Trophoblast cell (in vitro differentiated cells and primary cell): Measurements from ENCODE around the gene SLC39A1.
A peak's percentile ranks its signal among the peaks of the same experiment; 100 is the strongest.

Experiments used
- DNase-seq, 2 donors: peaks; one replicate each; pipeline ENCODE4 v3.0.0-alpha.2; 2016
- H2AFZ ChIP-seq: 2 replicates; pipeline ENCODE4 v1.6.1; 2013; ENCODE audit warnings: low read length, moderate library complexity, mild to moderate bottlenecking; ENCODE audit not compliant: insufficient read depth, poor library complexity
- H2AK5ac ChIP-seq: 2 replicates; pipeline ENCODE4 v1.6.1; 2013; ENCODE audit warnings: mild to moderate bottlenecking, low read length
- H2BK120ac ChIP-seq: 2 replicates; pipeline ENCODE4 v1.6.1; 2013; ENCODE audit warnings: low read length, mild to moderate bottlenecking, moderate library complexity; ENCODE audit not compliant: insufficient read depth, poor library complexity
- H2BK12ac ChIP-seq: 2 replicates; pipeline ENCODE4 v1.6.1; 2013; ENCODE audit warnings: mild to moderate bottlenecking, low read length, moderate library complexity
- H2BK5ac ChIP-seq: 2 replicates; pipeline ENCODE4 v1.6.1; 2013; ENCODE audit warnings: low read length, low read depth, moderate library complexity, mild to moderate bottlenecking; ENCODE audit not compliant: poor library complexity
- H3K14ac ChIP-seq: 2 replicates; pipeline ENCODE4 v1.6.1; 2013; ENCODE audit warnings: mild to moderate bottlenecking, low read length
- H3K18ac ChIP-seq: 2 replicates; pipeline ENCODE4 v1.6.1; 2013; ENCODE audit warnings: mild to moderate bottlenecking, low read length
- H3K23ac ChIP-seq: 2 replicates; pipeline ENCODE4 v1.6.1; 2013; ENCODE audit warnings: low read length
- H3K27ac ChIP-seq: 2 replicates; pipeline ENCODE4 v1.5.1; 2013; ENCODE audit warnings: low read depth, mild to moderate bottlenecking, inconsistent platforms, low read length, moderate library complexity
- H3K27me3 ChIP-seq: 2 replicates; pipeline ENCODE4 v1.6.1; 2013; ENCODE audit warnings: inconsistent platforms, mild to moderate bottlenecking, low read length, moderate library complexity; ENCODE audit not compliant: insufficient read depth
- H3K36me3 ChIP-seq, 2 experiments: 1 replicate in 1 of 2; 2 replicates in 1 of 2; pipeline ENCODE4 v1.6.1; 2013; ENCODE audit warnings: low read length in 2 of 2, mild to moderate bottlenecking in 2 of 2, moderate library complexity in 1 of 2; ENCODE audit not compliant: insufficient read depth in 2 of 2, control insufficient read depth in 1 of 2
- H3K4ac ChIP-seq: 2 replicates; pipeline ENCODE4 v1.6.1; 2013; ENCODE audit warnings: low read depth, mild to moderate bottlenecking, low read length, moderate library complexity
- H3K4me1 ChIP-seq, 2 experiments: 1 replicate in 1 of 2; 2 replicates in 1 of 2; pipeline ENCODE4 v1.6.1; 2013; ENCODE audit warnings: low read length in 2 of 2, mild to moderate bottlenecking in 2 of 2, moderate library complexity in 1 of 2; ENCODE audit not compliant: insufficient read depth in 2 of 2, control insufficient read depth in 1 of 2
- H3K4me2 ChIP-seq: 2 replicates; pipeline ENCODE4 v1.6.1; 2013; ENCODE audit warnings: inconsistent platforms, mild to moderate bottlenecking, low read length, moderate library complexity
- H3K4me3 ChIP-seq: 2 replicates; pipeline ENCODE4 v1.5.1; 2013; ENCODE audit warnings: mild to moderate bottlenecking, low read depth, low read length, inconsistent platforms
- H3K79me1 ChIP-seq: one replicate; pipeline ENCODE4 v1.6.1; 2013; ENCODE audit warnings: low read length
- H3K79me2 ChIP-seq: 2 replicates; pipeline ENCODE4 v1.6.1; 2013; ENCODE audit warnings: low read length, mild to moderate bottlenecking; ENCODE audit not compliant: control insufficient read depth, insufficient read depth, poor library complexity
- H3K9ac ChIP-seq: 2 replicates; pipeline ENCODE4 v1.6.1; 2013; ENCODE audit warnings: mild to moderate bottlenecking, low read length
- H3K9me3 ChIP-seq: 2 replicates; pipeline ENCODE4 v1.6.1; 2013; ENCODE audit warnings: low read depth, mild to moderate bottlenecking, control low read depth, inconsistent platforms, low read length; ENCODE audit not compliant: insufficient read depth
- H4K12ac ChIP-seq: 2 replicates; pipeline ENCODE4 v1.6.1; 2013; ENCODE audit warnings: low read depth, mild to moderate bottlenecking, low read length, moderate library complexity
- H4K8ac ChIP-seq: 2 replicates; pipeline ENCODE4 v1.6.1; 2013; ENCODE audit warnings: low read depth, mild to moderate bottlenecking, low read length, moderate library complexity
- H4K91ac ChIP-seq: one replicate; pipeline ENCODE4 v1.6.1; 2013; ENCODE audit warnings: low read depth, mild to moderate bottlenecking, low read length, moderate library complexity
- WGBS: extraction: QIAGEN DNeasy Blood & Tissue Kit; methylation state at CpG from one replicate; pipeline ENCODE4 v1.1.7; 2013; ENCODE audit warnings: missing lambda C conversion rate; ENCODE audit not compliant: insufficient read length, insufficient coverage; ENCODE audit errors: extremely low coverage; 5-methylcytosine and 5-hydroxymethylcytosine counted together

Gene SLC39A1

DNA sequence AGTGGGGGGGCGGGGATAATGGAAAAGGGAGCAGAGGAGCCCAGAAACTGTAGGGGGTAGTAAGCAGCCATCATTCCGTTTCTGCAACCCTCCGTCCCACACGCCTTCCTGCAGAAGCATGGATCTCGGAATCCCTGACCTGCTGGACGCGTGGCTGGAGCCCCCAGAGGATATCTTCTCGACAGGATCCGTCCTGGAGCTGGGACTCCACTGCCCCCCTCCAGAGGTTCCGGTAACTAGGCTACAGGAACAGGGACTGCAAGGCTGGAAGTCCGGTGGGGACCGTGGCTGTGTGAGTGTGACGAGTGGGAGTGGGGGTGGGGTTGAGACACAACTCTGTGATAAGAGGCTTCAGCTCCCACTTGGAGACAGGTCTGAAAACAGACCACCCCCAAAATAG, 5.1 kb upstream of the SLC39A1 start:
- peak overlapping the region; percentile 67 for H2AK5ac ChIP-seq
- H3K4me1 ChIP-seq, result peaks cover 6 to 10% of the 10 kb centered on the region in 2 experiments
- no peak overlapping the region for H2BK12ac ChIP-seq
- H2BK5ac ChIP-seq, result no peak overlapping the region
- peak overlapping the region; percentile 86 for H3K4me2 ChIP-seq
- no peak overlapping the region for H3K23ac ChIP-seq
- H2AFZ ChIP-seq, result no peak overlapping the region
- no peak overlapping the region for H3K27ac ChIP-seq
- DNase-seq, result no peak
- H3K79me2 ChIP-seq, result peaks cover 3% of the 10 kb centered on the region
- H4K91ac ChIP-seq, result peak overlapping the region; percentile 69
- peak overlapping the region; percentile 82 for H4K12ac ChIP-seq
- H3K27me3 ChIP-seq, result no peaks in the 10 kb centered on the region
- peak overlapping the region; percentile 9 for H3K4ac ChIP-seq
- peaks cover 2 to 7% of the 10 kb centered on the region in 2 experiments for H3K36me3 ChIP-seq
- no CpG with 5 or more reads among the region's 13 CpGs for WGBS
- H3K79me1 ChIP-seq, result peaks cover 16% of the 10 kb centered on the region
- H3K9ac ChIP-seq, result peak overlapping the region; percentile 0
- H2BK120ac ChIP-seq, result no peak overlapping the region
- H3K4me3 ChIP-seq, result no peak overlapping the region
- H4K8ac ChIP-seq, result peak overlapping the region; percentile 75
- H3K9me3 ChIP-seq, result no peaks in the 10 kb centered on the region
- H3K14ac ChIP-seq, result peak overlapping the region; percentile 64
- H3K18ac ChIP-seq, result peak overlapping the region; percentile 5

GRCh38 chr1:153968000-153968363, 4.6 kb upstream of the SLC39A1 start:
- Histone ChIP-seq H2BK12ac (no peak overlapping the region), H3K4me2 (peak overlapping the region; percentile 86), H2AK5ac (peak overlapping the region; percentile 67), H3K79me2 (peaks cover 6% of the 10 kb centered on the region), H3K9me3 (no peaks in the 10 kb centered on the region), H2BK5ac (no peak overlapping the region), H3K27ac (peak overlapping the region; percentile 47), H2AFZ (peak overlapping the region; percentile 11), H3K4ac (peak overlapping the region; percentile 50), H3K27me3 (no peaks in the 10 kb centered on the region), H4K12ac (peak overlapping the region; percentile 82), H3K4me1 (peaks cover 6 to 10% of the 10 kb centered on the region in 2 experiments), H3K9ac (no peak overlapping the region), H3K4me3 (peak overlapping the region; percentile 25), H4K91ac (peak overlapping the region; percentile 69), H3K79me1 (peaks cover 20% of the 10 kb centered on the region), H3K14ac (peak overlapping the region; percentile 51), H3K18ac (peak overlapping the region; percentile 5), H4K8ac (peak overlapping the region; percentile 75), H3K36me3 (peaks cover 0 to 5% of the 10 kb centered on the region in 2 experiments), H2BK120ac (peak overlapping the region; percentile 49), H3K23ac (no peak overlapping the region)
- DNase-seq, result no peak
- no CpG with 5 or more reads among the region's 8 CpGs for WGBS

- no CpG with 5 or more reads among the region's 60 CpGs for WGBS
- peaks cover 12% of the 10 kb centered on the region for H3K79me2 ChIP-seq
Measured at GRCh38 chr1:153967107-153967999, 4.0 kb upstream of the SLC39A1 start, which contains the start of gene CREB3L4. CREB3L4 (plus strand) TSS chr1:153967902; CDS start chr1:153968526, 624 bp downstream.

GRCh38 chr1:153963850-153964331, 554 bp upstream of the SLC39A1 start:
- peak overlapping the region; percentile 23 for H2AFZ ChIP-seq
- peaks cover 13 to 22% of the 10 kb centered on the region in 2 experiments for H3K36me3 ChIP-seq
- peak overlapping the region; percentile 64 for H3K9ac ChIP-seq
- H3K27me3 ChIP-seq, result no peaks in the 10 kb centered on the region
- peak; percentile 99 for DNase-seq
- peak overlapping the region; percentile 70 for H3K4me2 ChIP-seq
- peak overlapping the region; percentile 90 for H2BK5ac ChIP-seq
- H3K23ac ChIP-seq, result no peak overlapping the region
- H3K18ac ChIP-seq, result peak overlapping the region; percentile 31
- peaks cover 16% of the 10 kb centered on the region for H3K79me2 ChIP-seq
- peak overlapping the region; percentile 31 for H2AK5ac ChIP-seq
- peak overlapping the region; percentile 51 for H3K4me3 ChIP-seq
- peak overlapping the region; percentile 77 for H3K4ac ChIP-seq
- no peak overlapping the region for H2BK12ac ChIP-seq
- peak overlapping the region; percentile 49 for H4K12ac ChIP-seq
- peak overlapping the region; percentile 88 for H4K8ac ChIP-seq
- no CpG with 5 or more reads among the region's 22 CpGs for WGBS
- H2BK120ac ChIP-seq, result peak overlapping the region; percentile 96
- H3K9me3 ChIP-seq, result no peaks in the 10 kb centered on the region
- H3K27ac ChIP-seq, result peak overlapping the region; percentile 95
- H4K91ac ChIP-seq, result peak overlapping the region; percentile 97
- peaks cover 30% of the 10 kb centered on the region for H3K79me1 ChIP-seq
- H3K14ac ChIP-seq, result peak overlapping the region; percentile 74
- H3K4me1 ChIP-seq, result peaks cover 14 to 17% of the 10 kb centered on the region in 2 experiments

More at GRCh38 chr1:153967107-153967999, 4.0 kb upstream of the SLC39A1 start, which contains the start of gene CREB3L4:
- Histone ChIP-seq H3K9ac (peak within 1 kb of the TSS; percentile 85), H3K4ac (peak within 1 kb of the TSS; percentile 50), H3K27ac (peak within 1 kb of the TSS; percentile 82), H3K79me1 (peaks cover 26% of the 10 kb centered on the region), H3K4me1 (peaks cover 6 to 10% of the 10 kb centered on the region in 2 experiments), H2AK5ac (peak within 1 kb of the TSS; percentile 67), H3K23ac (no peak within 1 kb of the TSS), H4K8ac (peak within 1 kb of the TSS; percentile 89), H2BK120ac (peak within 1 kb of the TSS; percentile 49), H3K36me3 (peaks cover 0 to 3% of the 10 kb centered on the region in 2 experiments), H3K9me3 (no peaks in the 10 kb centered on the region), H3K14ac (peak within 1 kb of the TSS; percentile 91), H2BK12ac (no peak within 1 kb of the TSS), H4K12ac (peak within 1 kb of the TSS; percentile 82), H2AFZ (peak within 1 kb of the TSS; percentile 56), H4K91ac (peak within 1 kb of the TSS; percentile 73), H3K4me2 (peak within 1 kb of the TSS; percentile 86), H3K18ac (peak within 1 kb of the TSS; percentile 97), H3K27me3 (no peaks in the 10 kb centered on the region), H3K4me3 (peak within 1 kb of the TSS; percentile 74), H2BK5ac (peak within 1 kb of the TSS; percentile 65)
- peak; percentile 95 to 96 for DNase-seq
